IgD-negative memory B cell (primary cell): Measurements from ENCODE around the gene OR3A1. TPM values are rescaled to one million over a fixed set of nuclear protein-coding genes. Genes with fewer than 3 reads are reported as not detected.
"Not testable (repeated sequence)": the region's sequence is repeated elsewhere in the genome, so short reads cannot be mapped to it uniquely, and the experiment has no call there.

Experiments
- H3K27ac Mint-ChIP-seq, 3 donors: one replicate each; pipeline ENCODE4 v1.8.0; 2020 to 2022; ENCODE audit warnings: mild to moderate bottlenecking in 3 of 3, mixed read lengths in 3 of 3, moderate library complexity in 1 of 3
- H3K27me3 Mint-ChIP-seq: one replicate; pipeline ENCODE4 v1.8.0; 2021; ENCODE audit warnings: mixed read lengths
- H3K36me3 Mint-ChIP-seq: one replicate; pipeline ENCODE4 v1.8.0; 2020; ENCODE audit warnings: mild to moderate bottlenecking, mixed read lengths
- H3K4me1 Mint-ChIP-seq, 3 donors: one replicate each; pipeline ENCODE4 v1.8.0; 2020 to 2022; ENCODE audit warnings: mixed read lengths in 3 of 3, mild to moderate bottlenecking in 1 of 3
- H3K4me3 Mint-ChIP-seq, 4 donors: one replicate each; pipeline ENCODE4 v1.8.0; 2020 to 2022; ENCODE audit warnings: mild to moderate bottlenecking in 4 of 4, mixed read lengths in 4 of 4, moderate library complexity in 3 of 4
- H3K9me3 Mint-ChIP-seq, 3 donors: one replicate each; pipeline ENCODE4 v1.8.0; 2020 to 2021; ENCODE audit warnings: mixed read lengths in 3 of 3, mild to moderate bottlenecking in 1 of 3
- polyA plus RNA-seq: library from polyadenylated mRNA; unstranded; fragments of 300-500 nt; fragmentation: Illumina TruSeq; gene quantifications from one replicate; pipeline ENCODE4 v1.2.3, GENCODE V29; 2021

Gene OR3A1, protein sequence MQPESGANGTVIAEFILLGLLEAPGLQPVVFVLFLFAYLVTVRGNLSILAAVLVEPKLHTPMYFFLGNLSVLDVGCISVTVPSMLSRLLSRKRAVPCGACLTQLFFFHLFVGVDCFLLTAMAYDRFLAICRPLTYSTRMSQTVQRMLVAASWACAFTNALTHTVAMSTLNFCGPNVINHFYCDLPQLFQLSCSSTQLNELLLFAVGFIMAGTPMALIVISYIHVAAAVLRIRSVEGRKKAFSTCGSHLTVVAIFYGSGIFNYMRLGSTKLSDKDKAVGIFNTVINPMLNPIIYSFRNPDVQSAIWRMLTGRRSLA
- polyA plus RNA-seq, result 0.64 TPM

- Mint-ChIP-seq H3K36me3 (no peaks in the 10 kb centered on the region), H3K4me3 (no peak within 1 kb of the TSS), H3K4me1 (peaks cover 0 to 4% (median 0%) of the 10 kb centered on the region in 3 donors), H3K27me3 (peaks cover 6% of the 10 kb centered on the region), H3K9me3 (peaks cover 0 to 4% (median 2%) of the 10 kb centered on the region in 3 donors), H3K27ac (no peak within 1 kb of the TSS)
Observed at GRCh38 chr17:3298260-3298659, at the start of gene OR3A1. Gene OR3A1 (minus strand): TSS chr17:3298360. CDS start chr17:3292582, 5,778 bp downstream.

DNA sequence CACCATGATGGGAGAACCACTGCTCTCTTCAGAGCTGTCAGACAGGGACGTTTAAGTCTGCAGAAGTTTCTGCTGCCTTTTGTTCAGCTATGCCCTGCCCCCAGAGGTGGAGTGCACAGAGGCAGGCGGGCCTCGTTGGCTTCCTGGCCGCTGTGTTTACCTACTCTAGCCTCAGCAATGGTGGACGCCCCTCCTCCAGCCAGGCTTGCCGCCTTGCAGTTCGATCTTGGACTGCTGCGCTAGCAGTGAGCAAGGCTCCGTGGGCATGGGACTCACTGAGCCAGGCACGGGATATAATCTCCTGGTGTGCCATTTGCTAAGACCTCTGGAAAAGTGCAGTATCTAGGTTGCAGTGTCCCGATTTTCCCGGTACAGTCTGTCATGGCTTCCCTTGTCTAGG is 44.6 kb upstream of the OR3A1 start:
- H3K9me3 Mint-ChIP-seq, result peaks cover 6 to 11% (median 11%) of the 10 kb centered on the region in 3 donors
- H3K36me3 Mint-ChIP-seq, H3K4me3 Mint-ChIP-seq, H3K27ac Mint-ChIP-seq: not testable (repeated sequence)
- peaks cover 7 to 14% (median 8%) of the 10 kb centered on the region in 3 donors for H3K4me1 Mint-ChIP-seq
- H3K27me3 Mint-ChIP-seq, result peaks cover 18% of the 10 kb centered on the region

- Mint-ChIP-seq H3K4me1 (peaks cover 7 to 13% (median 8%) of the 10 kb centered on the region in 3 donors), H3K27ac (no peak overlapping the region)
Observed at GRCh38 chr17:3335876-3336275, 37.7 kb upstream of the OR3A1 start.

GRCh38 chr17:3318336-3318735 is 20.2 kb upstream of the OR3A1 start:
- no peak overlapping the region for H3K27ac Mint-ChIP-seq
- no peak overlapping the region for H3K4me3 Mint-ChIP-seq
- H3K4me1 Mint-ChIP-seq, result peaks cover 0 to 4% (median 1%) of the 10 kb centered on the region in 3 donors
- peaks cover 3% of the 10 kb centered on the region for H3K27me3 Mint-ChIP-seq
- no peaks in the 10 kb centered on the region for H3K36me3 Mint-ChIP-seq
- no peaks in the 10 kb centered on the region for H3K9me3 Mint-ChIP-seq

More at GRCh38 chr17:3335876-3336275, 37.7 kb upstream of the OR3A1 start:
- Mint-ChIP-seq H3K4me3 (no peak overlapping the region), H3K9me3 (peaks cover 3 to 14% (median 14%) of the 10 kb centered on the region in 3 donors), H3K36me3 (no peaks in the 10 kb centered on the region), H3K27me3 (peaks cover 20% of the 10 kb centered on the region)

- Mint-ChIP-seq H3K9me3 (no peaks in the 10 kb centered on the region), H3K36me3 (no peaks in the 10 kb centered on the region), H3K4me1 (peaks cover 0 to 4% (median 1%) of the 10 kb centered on the region in 3 donors), H3K4me3 (no peak overlapping the region), H3K27ac (no peak overlapping the region), H3K27me3 (peaks cover 3% of the 10 kb centered on the region)
Observed at GRCh38 chr17:3316836-3317235, 18.7 kb upstream of the OR3A1 start.

GRCh38 chr17:3308603-3309002 is 10.4 kb upstream of the OR3A1 start:
- H3K9me3 Mint-ChIP-seq, result peaks cover 0 to 1% (median 0%) of the 10 kb centered on the region in 3 donors
- no peak overlapping the region for H3K27ac Mint-ChIP-seq
- H3K4me3 Mint-ChIP-seq, result no peak overlapping the region
- no peaks in the 10 kb centered on the region for H3K36me3 Mint-ChIP-seq
- H3K27me3 Mint-ChIP-seq, result peaks cover 12% of the 10 kb centered on the region
- H3K4me1 Mint-ChIP-seq, result no peaks in the 10 kb centered on the region

DNA sequence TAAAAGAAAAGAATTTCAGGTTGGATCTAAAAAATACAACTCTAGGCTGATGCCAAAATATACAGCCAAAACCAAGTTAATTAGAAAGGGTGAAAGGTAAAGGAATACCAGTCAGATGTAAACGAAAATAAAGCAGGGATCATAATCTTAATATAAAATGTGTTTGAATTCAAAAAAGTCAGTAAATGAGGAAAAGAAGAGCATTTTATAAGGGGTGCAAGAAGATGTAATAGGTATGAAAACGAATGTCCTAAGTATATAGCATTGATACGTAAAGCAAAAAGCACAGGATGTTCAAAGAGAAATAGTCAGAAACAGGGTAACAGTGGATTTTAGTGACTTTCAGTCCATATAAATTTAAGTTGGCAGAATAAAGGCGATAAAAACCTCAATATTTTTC is 2.5 kb downstream of the OR3A1 start:
- no peaks in the 10 kb centered on the region for H3K36me3 Mint-ChIP-seq
- H3K4me1 Mint-ChIP-seq, result no peaks in the 10 kb centered on the region
- H3K27ac Mint-ChIP-seq, result no peak overlapping the region
- peaks cover 0 to 5% (median 2%) of the 10 kb centered on the region in 3 donors for H3K9me3 Mint-ChIP-seq
- H3K4me3 Mint-ChIP-seq, result no peak overlapping the region
- peaks cover 16% of the 10 kb centered on the region for H3K27me3 Mint-ChIP-seq

- H3K27ac Mint-ChIP-seq, H3K4me1 Mint-ChIP-seq, H3K9me3 Mint-ChIP-seq, H3K4me3 Mint-ChIP-seq, H3K36me3 Mint-ChIP-seq: not testable (repeated sequence)
- H3K27me3 Mint-ChIP-seq, result peaks cover 19% of the 10 kb centered on the region
Observed at GRCh38 chr17:3293548-3293947, 4.6 kb downstream of the OR3A1 start.

- Mint-ChIP-seq H3K4me1 (peaks cover 0 to 6% (median 0%) of the 10 kb centered on the region in 3 donors), H3K4me3 (no peak overlapping the region), H3K27me3 (peaks cover 3% of the 10 kb centered on the region), H3K9me3 (peaks cover 0 to 3% (median 0%) of the 10 kb centered on the region in 3 donors), H3K36me3 (no peaks in the 10 kb centered on the region), H3K27ac (peak overlapping the region in 1 of 3 donors; percentile 4)
Observed at GRCh38 chr17:3282901-3283300, 15.3 kb downstream of the OR3A1 start.

DNA sequence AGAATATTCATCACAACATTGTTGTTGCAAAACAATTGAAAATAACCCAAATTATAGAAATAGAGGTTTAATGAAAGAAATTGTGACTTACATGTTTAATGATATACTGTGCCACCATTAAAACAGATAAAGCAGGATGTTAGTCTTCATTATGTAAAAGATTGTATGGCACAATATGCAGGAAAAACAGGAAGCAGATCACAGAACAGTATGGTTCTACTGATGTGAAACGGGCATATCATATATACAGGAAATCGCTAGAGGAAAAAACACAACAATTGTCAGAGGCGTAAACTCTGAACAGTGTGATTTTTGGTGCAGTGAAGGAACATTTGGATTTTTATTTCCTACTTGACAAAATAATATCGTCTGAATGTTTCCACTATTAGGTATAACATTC is 22.0 kb downstream of the OR3A1 start:
- Mint-ChIP-seq H3K4me1 (peaks cover 0 to 6% (median 0%) of the 10 kb centered on the region in 3 donors), H3K4me3 (no peak overlapping the region), H3K27me3 (peaks cover 2% of the 10 kb centered on the region), H3K27ac (no peak overlapping the region), H3K36me3 (peaks cover 3% of the 10 kb centered on the region), H3K9me3 (peaks cover 4 to 15% (median 12%) of the 10 kb centered on the region in 3 donors)

DNA sequence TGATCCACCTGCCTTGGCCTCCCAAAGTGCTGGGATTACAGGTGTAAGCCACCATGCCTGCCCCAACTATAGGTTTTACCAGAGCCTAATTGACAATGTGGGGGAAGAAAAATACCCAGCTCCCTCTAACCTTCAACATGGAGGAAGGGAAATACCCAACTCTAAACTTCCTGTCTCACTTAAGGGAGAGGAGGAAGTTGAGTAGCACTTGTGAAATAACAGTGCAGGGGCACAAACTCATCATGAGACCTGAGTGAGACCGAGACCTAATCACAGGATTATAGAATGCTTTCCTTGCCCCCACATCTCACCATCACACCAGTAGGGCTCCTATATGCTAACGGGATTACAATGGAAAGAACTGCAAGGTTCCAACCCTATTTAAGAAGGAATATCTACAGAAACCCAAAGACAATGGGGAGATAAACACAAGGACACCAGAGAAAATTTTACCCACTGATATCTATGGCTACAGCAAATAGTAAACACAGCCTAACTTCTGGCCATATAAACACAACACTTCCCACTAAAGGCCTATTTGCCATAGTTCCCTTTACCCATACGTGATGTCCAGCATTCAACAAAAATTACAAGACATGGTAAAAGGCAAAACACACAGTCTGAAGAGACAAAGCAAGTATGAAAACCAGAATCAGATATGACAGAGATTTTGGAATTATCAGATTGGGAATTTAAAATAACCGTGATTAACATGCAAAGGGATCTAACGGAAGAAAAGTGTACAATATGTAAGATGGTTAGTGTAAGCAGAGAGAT is 26.9 kb downstream of the OR3A1 start:
- Mint-ChIP-seq H3K36me3 (no peaks in the 10 kb centered on the region), H3K27me3 (peaks cover 1% of the 10 kb centered on the region), H3K4me3 (no peak overlapping the region), H3K9me3 (peaks cover 5 to 29% (median 15%) of the 10 kb centered on the region in 3 donors), H3K27ac (no peak overlapping the region), H3K4me1 (peaks cover 0 to 5% (median 0%) of the 10 kb centered on the region in 3 donors)

GRCh38 chr17:3260600-3260999 is 37.6 kb downstream of the OR3A1 start:
- peaks cover 0 to 6% (median 2%) of the 10 kb centered on the region in 3 donors for H3K9me3 Mint-ChIP-seq
- H3K27ac Mint-ChIP-seq, result no peak overlapping the region
- peaks cover 2% of the 10 kb centered on the region for H3K36me3 Mint-ChIP-seq
- H3K4me3 Mint-ChIP-seq, result no peak overlapping the region
- H3K4me1 Mint-ChIP-seq, result peaks cover 0 to 1% (median 0%) of the 10 kb centered on the region in 3 donors
- H3K27me3 Mint-ChIP-seq, result peaks cover 1% of the 10 kb centered on the region

DNA sequence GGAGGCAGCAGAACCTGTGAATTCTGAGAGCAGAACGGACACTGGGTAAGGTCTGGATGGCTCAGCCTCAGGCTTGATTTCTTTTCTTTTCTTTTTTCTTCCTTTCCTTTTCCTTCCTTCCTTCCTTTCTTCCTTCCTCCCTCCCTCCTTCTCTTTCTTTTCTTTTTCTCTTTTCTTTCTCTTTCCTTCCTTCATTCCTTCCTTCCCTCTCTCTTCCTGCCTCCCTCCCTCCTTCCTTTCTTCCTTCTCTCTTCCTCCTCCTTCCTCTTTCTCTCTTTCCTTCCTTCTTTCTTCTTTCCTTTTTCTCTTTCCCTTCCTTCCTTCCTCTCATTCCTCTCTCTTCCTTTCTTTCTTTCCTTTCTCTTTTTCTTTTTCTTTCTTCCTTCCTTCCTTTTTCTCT is 38.0 kb downstream of the OR3A1 start:
- Mint-ChIP-seq H3K27ac (no peak overlapping the region), H3K4me3 (no peak overlapping the region)

DNA sequence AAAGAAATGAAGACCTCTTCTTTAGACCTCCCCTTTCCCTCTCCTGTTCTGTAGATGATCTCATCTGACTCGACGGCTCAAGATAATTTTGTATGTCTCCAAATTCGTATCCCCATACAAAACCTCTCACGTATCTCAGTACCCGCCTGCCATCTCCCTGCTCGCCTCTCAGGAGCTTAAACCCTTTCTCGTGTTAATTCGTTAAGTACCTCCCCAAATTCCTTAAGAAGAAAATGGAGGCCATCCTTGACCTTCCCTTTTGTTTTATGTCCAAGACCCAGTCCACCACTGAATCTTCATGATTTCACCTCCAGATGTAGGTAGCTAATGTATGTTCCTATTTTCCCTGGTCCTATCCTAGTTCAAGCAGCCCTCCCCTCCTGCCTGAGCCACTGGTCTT is 41.6 kb downstream of the OR3A1 start:
- H3K36me3 Mint-ChIP-seq, result peaks cover 1% of the 10 kb centered on the region
- H3K27ac Mint-ChIP-seq, result no peak overlapping the region
- H3K4me1 Mint-ChIP-seq, result peaks cover 0 to 1% (median 0%) of the 10 kb centered on the region in 3 donors
- H3K27me3 Mint-ChIP-seq, result peaks cover 5% of the 10 kb centered on the region
- peaks cover 3 to 7% (median 6%) of the 10 kb centered on the region in 3 donors for H3K9me3 Mint-ChIP-seq
- H3K4me3 Mint-ChIP-seq, result no peak overlapping the region

More for the DNA sequence above, 38.0 kb downstream of the OR3A1 start:
- Mint-ChIP-seq H3K36me3 (peaks cover 2% of the 10 kb centered on the region), H3K4me1 (peaks cover 0 to 1% (median 0%) of the 10 kb centered on the region in 3 donors), H3K9me3 (peaks cover 0 to 6% (median 2%) of the 10 kb centered on the region in 3 donors), H3K27me3 (peaks cover 1% of the 10 kb centered on the region)

DNA sequence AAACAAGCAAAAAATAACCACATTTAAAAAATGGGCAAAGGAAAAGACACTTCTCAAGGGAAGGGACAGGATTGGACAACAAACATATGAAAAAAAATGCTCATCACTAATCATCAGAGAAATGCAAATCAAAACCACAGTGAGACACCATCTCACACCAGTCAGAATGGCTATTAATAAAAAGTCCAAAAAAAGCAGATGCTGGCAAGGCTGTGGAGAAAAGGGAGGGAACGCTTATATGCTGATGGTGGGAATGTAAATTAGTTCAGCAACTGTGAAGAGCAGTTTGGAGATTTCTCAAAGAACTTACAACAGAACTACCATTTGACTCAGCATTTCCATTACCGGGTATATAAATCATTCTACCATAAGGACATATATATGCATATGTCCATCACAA is 49.1 kb downstream of the OR3A1 start:
- not testable (repeated sequence) for H3K9me3 Mint-ChIP-seq, H3K27me3 Mint-ChIP-seq, H3K36me3 Mint-ChIP-seq, H3K4me3 Mint-ChIP-seq, H3K4me1 Mint-ChIP-seq, H3K27ac Mint-ChIP-seq
